DOHH2 (cell line): ENCODE measurements around the gene NT5DC3.

Experiments
- H3F3A ChIP-seq: fragments of 200-600 bp; sonication (generic), shearing (Covaris generic); 2 replicates; pipeline ENCODE4 v1.6.0; 2016; ENCODE audit warnings: antibody characterized with exemption, mild to moderate bottlenecking; ENCODE audit not compliant: control insufficient read depth, insufficient read depth
- H3K27ac ChIP-seq: fragments of 200-600 bp; sonication (generic); 2 replicates; pipeline ENCODE4 v1.5.1; 2014; ENCODE audit warnings: low read depth, mild to moderate bottlenecking, low read length, moderate library complexity
- H3K27me3 ChIP-seq: fragments of 200-600 bp; sonication (generic); 2 replicates; pipeline ENCODE4 v1.6.1; 2014; ENCODE audit warnings: mild to moderate bottlenecking, low read length, mixed read lengths; ENCODE audit not compliant: control insufficient read depth
- H3K36me3 ChIP-seq: fragments of 200-600 bp; sonication (generic); 2 replicates; pipeline ENCODE4 v1.6.1; 2014; ENCODE audit warnings: mild to moderate bottlenecking, low read length, moderate library complexity, mixed read lengths; ENCODE audit not compliant: control insufficient read depth
- H3K4me1 ChIP-seq: fragments of 200-600 bp; sonication (generic); 2 replicates; pipeline ENCODE4 v1.6.1; 2014; ENCODE audit warnings: mild to moderate bottlenecking, low read length, mixed read lengths; ENCODE audit not compliant: control insufficient read depth
- H3K4me2 ChIP-seq: fragments of 200-600 bp; sonication (generic); 2 replicates; pipeline ENCODE4 v1.6.0; 2014; ENCODE audit warnings: mild to moderate bottlenecking, low read length, moderate library complexity
- H3K4me3 ChIP-seq: fragments of 200-600 bp; sonication (generic); 2 replicates; pipeline ENCODE4 v1.5.1; 2014; ENCODE audit warnings: mild to moderate bottlenecking, low read length, mixed read lengths
- H3K79me2 ChIP-seq: fragments of 200-600 bp; sonication (generic); 2 replicates; pipeline ENCODE4 v1.6.1; 2014; ENCODE audit warnings: mild to moderate bottlenecking, low read length, mixed read lengths; ENCODE audit not compliant: control insufficient read depth
- H3K9me2 ChIP-seq: fragments of 200-600 bp; sonication (generic); replicated peaks from 2 replicates; pipeline ENCODE4 v1.6.1; 2014; ENCODE audit warnings: mild to moderate bottlenecking, low read length, mixed read lengths; ENCODE audit not compliant: control insufficient read depth
- H3K9me3 ChIP-seq: fragments of 200-600 bp; sonication (generic); 2 replicates; pipeline ENCODE4 v1.6.1; 2014; ENCODE audit warnings: antibody characterized with exemption, low read length, mixed read lengths; ENCODE audit not compliant: control insufficient read depth, insufficient read depth
- H4K20me1 ChIP-seq: fragments of 200-600 bp; sonication (generic); 2 replicates; pipeline ENCODE4 v1.6.0; 2014; ENCODE audit warnings: low read depth, mild to moderate bottlenecking, antibody characterized with exemption, low read length, moderate library complexity; ENCODE audit not compliant: control insufficient read depth, insufficient read depth
- EZH2phosphoT487 ChIP-seq: fragments of 200-600 bp; sonication (generic); IDR thresholded peaks from 2 replicates; pipeline ENCODE4 v1.6.1; 2017; ENCODE audit warnings: borderline replicate concordance, mild to moderate bottlenecking, antibody characterized with exemption, low read length, moderate library complexity, mixed read lengths
- TF ChIP-seq, protein P1 (sequence below): fragments of 200-600 bp; sonication (generic); IDR thresholded peaks from one replicate; pipeline ENCODE4 v1.5.1; 2014; ENCODE audit warnings: antibody characterized with exemption, mild to moderate bottlenecking, low read depth, low read length; ENCODE audit not compliant: poor library complexity, severe bottlenecking

Gene NT5DC3

DNA sequence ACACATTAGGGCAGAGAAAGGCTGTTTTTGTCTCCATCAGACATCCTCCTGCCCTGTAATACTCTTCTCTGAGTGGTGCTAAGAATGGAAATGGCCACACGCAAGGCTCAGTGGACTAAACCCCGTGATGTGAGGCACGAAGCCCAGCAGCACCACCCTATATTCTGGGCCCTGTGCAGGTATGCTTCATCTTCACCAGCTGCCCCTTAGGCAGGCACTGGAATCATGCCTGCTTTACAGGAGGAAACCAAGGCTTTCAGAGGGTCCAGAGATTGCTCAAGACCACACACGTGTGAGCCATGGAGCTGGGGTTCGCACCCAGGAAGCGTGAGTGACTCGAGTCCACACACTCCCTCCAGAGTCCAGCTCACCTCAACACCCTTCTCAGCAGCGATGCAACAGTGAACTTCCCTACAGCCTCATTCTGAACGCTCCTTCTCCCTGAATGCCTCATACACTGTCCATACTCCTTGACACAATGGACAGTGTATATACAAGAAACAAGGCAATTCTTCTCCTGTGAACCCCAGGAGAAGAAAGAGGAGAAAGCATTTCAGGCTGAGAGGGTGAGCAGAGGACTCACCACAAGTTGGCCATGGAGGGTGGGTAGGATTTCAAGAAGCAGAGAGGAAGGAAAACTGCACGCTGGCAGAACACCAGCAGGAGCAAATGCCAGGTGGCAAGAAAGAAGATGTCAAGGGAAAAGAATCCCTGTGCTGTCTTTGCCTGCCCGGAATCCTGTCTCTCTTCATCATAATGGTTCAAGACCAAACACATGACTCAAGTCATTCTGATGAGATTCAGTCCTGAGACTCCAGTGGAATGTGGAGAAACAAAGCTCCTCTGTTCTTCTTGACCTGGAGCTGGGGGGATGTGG, 39.1 kb downstream of the NT5DC3 start:
- H3K36me3 ChIP-seq = no peaks in the 10 kb centered on the region
- H3K27me3 ChIP-seq = no peaks in the 10 kb centered on the region
- no peak overlapping the region for H3K4me3 ChIP-seq
- H3K79me2 ChIP-seq = no peaks in the 10 kb centered on the region
- no peaks in the 10 kb centered on the region for H3K9me3 ChIP-seq
- no peak overlapping the region for H3K4me2 ChIP-seq
- H3K9me2 ChIP-seq = no peaks in the 10 kb centered on the region
- H3K4me1 ChIP-seq = no peaks in the 10 kb centered on the region
- no peak overlapping the region for H3K27ac ChIP-seq
- H4K20me1 ChIP-seq = no peaks in the 10 kb centered on the region
- H3F3A ChIP-seq = no peaks in the 10 kb centered on the region
- TF ChIP-seq, protein P1, sequence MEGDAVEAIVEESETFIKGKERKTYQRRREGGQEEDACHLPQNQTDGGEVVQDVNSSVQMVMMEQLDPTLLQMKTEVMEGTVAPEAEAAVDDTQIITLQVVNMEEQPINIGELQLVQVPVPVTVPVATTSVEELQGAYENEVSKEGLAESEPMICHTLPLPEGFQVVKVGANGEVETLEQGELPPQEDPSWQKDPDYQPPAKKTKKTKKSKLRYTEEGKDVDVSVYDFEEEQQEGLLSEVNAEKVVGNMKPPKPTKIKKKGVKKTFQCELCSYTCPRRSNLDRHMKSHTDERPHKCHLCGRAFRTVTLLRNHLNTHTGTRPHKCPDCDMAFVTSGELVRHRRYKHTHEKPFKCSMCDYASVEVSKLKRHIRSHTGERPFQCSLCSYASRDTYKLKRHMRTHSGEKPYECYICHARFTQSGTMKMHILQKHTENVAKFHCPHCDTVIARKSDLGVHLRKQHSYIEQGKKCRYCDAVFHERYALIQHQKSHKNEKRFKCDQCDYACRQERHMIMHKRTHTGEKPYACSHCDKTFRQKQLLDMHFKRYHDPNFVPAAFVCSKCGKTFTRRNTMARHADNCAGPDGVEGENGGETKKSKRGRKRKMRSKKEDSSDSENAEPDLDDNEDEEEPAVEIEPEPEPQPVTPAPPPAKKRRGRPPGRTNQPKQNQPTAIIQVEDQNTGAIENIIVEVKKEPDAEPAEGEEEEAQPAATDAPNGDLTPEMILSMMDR = no peak
- no peak for TF ChIP-seq EZH2phosphoT487

DNA sequence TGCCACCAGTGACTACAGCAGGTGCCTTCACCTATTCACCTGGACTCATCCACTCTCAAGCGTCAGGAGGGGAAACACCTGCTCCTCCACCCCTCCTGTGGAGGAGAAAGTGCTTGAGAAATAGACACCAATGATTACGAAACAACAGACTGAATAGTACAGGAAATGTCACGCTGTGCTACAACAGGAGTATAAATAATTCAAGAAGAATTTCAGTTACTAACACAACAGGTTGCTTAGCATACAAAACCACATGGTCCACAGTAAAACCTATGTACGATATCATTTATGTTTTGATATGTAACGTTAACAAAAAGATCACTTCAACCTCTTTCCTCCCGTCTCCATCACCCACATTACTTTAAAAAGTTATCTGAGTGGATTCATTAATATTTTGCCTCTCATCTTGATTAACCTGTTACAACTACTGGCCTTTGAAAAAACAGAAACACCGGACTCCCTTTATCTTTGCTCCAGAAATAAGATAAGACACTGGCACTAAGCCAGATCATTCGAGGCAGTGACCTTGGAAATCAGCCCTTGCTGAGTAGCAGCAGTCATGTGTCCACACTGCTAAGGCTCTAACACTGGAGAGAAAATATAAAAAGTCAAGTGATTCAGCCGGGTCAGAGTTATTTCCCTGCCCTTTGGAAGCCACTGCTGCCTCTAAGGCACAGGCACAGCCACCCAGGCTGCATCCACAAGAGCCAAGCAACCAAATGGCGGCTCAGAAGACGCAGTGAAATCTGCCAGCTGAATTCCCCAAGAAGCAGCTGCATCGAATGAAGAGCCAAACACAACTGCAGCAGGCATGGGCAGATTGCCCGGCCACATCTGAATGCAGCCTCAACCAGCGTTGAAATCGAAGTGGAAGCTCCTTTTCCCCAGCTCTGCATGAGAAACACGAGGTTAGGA, 40.9 kb downstream of the NT5DC3 start:
- H3K27ac ChIP-seq = no peak overlapping the region
- H3K36me3 ChIP-seq = no peaks in the 10 kb centered on the region
- no peaks in the 10 kb centered on the region for H3F3A ChIP-seq
- H3K4me2 ChIP-seq = no peak overlapping the region
- H3K79me2 ChIP-seq = no peaks in the 10 kb centered on the region
- H3K27me3 ChIP-seq = no peaks in the 10 kb centered on the region
- no peak for TF ChIP-seq EZH2phosphoT487
- TF ChIP-seq, protein P1 = no peak
- no peaks in the 10 kb centered on the region for H3K9me3 ChIP-seq
- no peaks in the 10 kb centered on the region for H3K9me2 ChIP-seq
- no peaks in the 10 kb centered on the region for H4K20me1 ChIP-seq
- H3K4me1 ChIP-seq = no peaks in the 10 kb centered on the region
- no peak overlapping the region for H3K4me3 ChIP-seq

DNA sequence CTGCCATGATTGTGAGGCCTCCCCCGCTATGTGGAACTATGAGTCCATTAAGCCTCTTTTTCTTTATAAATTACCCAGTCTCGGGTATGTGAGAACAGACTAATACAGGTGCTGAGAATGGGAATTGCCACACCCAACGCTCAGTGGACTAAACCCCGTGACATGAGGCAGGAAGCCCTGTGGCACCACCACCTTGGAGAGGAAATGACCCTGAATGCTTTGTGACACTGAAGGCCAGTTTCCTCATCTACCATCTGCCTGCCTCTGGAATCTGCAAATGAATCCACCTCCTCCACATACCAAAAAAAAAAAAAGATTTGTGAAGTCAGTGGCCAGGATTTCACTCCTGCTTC, 41.6 kb downstream of the NT5DC3 start:
- Histone ChIP-seq H3K9me3 (no peaks in the 10 kb centered on the region), H3K36me3 (no peaks in the 10 kb centered on the region), H3K4me1 (no peaks in the 10 kb centered on the region), H3K4me3 (no peak overlapping the region), H3K9me2 (no peaks in the 10 kb centered on the region), H3K79me2 (no peaks in the 10 kb centered on the region), H3F3A (no peaks in the 10 kb centered on the region), H4K20me1 (no peaks in the 10 kb centered on the region), H3K4me2 (no peak overlapping the region), H3K27ac (no peak overlapping the region), H3K27me3 (no peaks in the 10 kb centered on the region)
- TF ChIP-seq, protein P1 = no peak
- no peak for TF ChIP-seq EZH2phosphoT487
